HepG2 (cell line): ENCODE results near the gene SLC16A5. TPM values are rescaled to one million over a fixed set of nuclear protein-coding genes. Genes with fewer than 3 reads are reported as not detected.

Experiments used
- FOXC1 ChIP-seq: sonication (generic); formaldehyde crosslinking; IDR thresholded peaks from 2 replicates; pipeline ENCODE4 v1.8.0; 2022; ENCODE audit warnings: mild to moderate bottlenecking, missing genetic modification reagents, borderline replicate concordance
- HNRNPL ChIP-seq: fragments of 200-400 bp; formaldehyde crosslinking; IDR thresholded peaks from 2 replicates; pipeline ENCODE4 v1.6.1; 2017; ENCODE audit warnings: mild to moderate bottlenecking, low read depth, low read length
- IRF9 ChIP-seq: sonication (generic); formaldehyde crosslinking; IDR thresholded peaks from 2 replicates; pipeline ENCODE4 v1.8.0; 2022; ENCODE audit warnings: missing genetic modification reagents, mild to moderate bottlenecking, borderline replicate concordance
- NR0B2 ChIP-seq: sonication (generic); formaldehyde crosslinking; IDR thresholded peaks from 2 replicates; pipeline ENCODE4 v1.4.0; 2020; ENCODE audit warnings: mild to moderate bottlenecking, missing genetic modification reagents
- PATZ1 ChIP-seq: sonication (generic); formaldehyde crosslinking; IDR thresholded peaks from 2 replicates; pipeline ENCODE4 v1.4.0; 2020; ENCODE audit warnings: missing genetic modification reagents
- RBFOX2 ChIP-seq: fragments of 200-400 bp; formaldehyde crosslinking; IDR thresholded peaks from 2 replicates; pipeline ENCODE4 v1.6.1; 2017; ENCODE audit warnings: low read depth, mild to moderate bottlenecking, low read length
- SAP130 ChIP-seq: IDR thresholded peaks from 2 replicates; pipeline ENCODE4 v1.6.1; 2016; ENCODE audit warnings: low read depth
- ZBTB34 ChIP-seq: sonication (generic); formaldehyde crosslinking; IDR thresholded peaks from 2 replicates; pipeline ENCODE4 v1.8.0; 2022; ENCODE audit warnings: mild to moderate bottlenecking, missing genetic modification reagents
- ZBTB38 ChIP-seq: sonication (generic); formaldehyde crosslinking; IDR thresholded peaks from 2 replicates; pipeline ENCODE4 v1.5.1; 2020; ENCODE audit warnings: mild to moderate bottlenecking, missing genetic modification reagents
- ZNF225 ChIP-seq: sonication (generic); formaldehyde crosslinking; IDR thresholded peaks from 2 replicates; pipeline ENCODE4 v1.4.0; 2020; ENCODE audit warnings: mild to moderate bottlenecking, missing genetic modification reagents
- ZNF280B ChIP-seq: sonication (generic); formaldehyde crosslinking; IDR thresholded peaks from 2 replicates; pipeline ENCODE4 v1.5.0; 2020; ENCODE audit warnings: missing genetic modification reagents, mild to moderate bottlenecking, borderline replicate concordance
- ZNF430 ChIP-seq: sonication (generic); formaldehyde crosslinking; IDR thresholded peaks from 2 replicates; pipeline ENCODE4 v1.9.0; 2021; ENCODE audit warnings: mild to moderate bottlenecking, missing genetic modification reagents
- polyA plus RNA-seq, 8 experiments: library from polyadenylated mRNA; depleted of rRNA in 3 of 8; stranded (reverse) in 7 of 8; unstranded in 1 of 8; fragments of >200 nt; fragmentation: Illumina TruSeq in 4 of 8; extraction: Trizol in 4 of 8; gene quantifications; 2 replicates each; pipeline versions ENCODE4 v1.2.1 to v1.2.3, GENCODE V29; 2011 to 2016; ENCODE audit warnings: low read depth in 4 of 8, missing spikeins in 1 of 8, mixed read lengths in 1 of 8; ENCODE audit not compliant: insufficient read depth in 1 of 8
- total RNA-seq, 5 experiments: library from RNA; depleted of rRNA; stranded (reverse); fragments of >200 nt; fragmentation: Illumina TruSeq; extraction: Trizol; gene quantifications; 2 replicates each; pipeline ENCODE4 v1.2.3, GENCODE V29; 2016; ENCODE audit warnings: low read depth in 1 of 5

SLC16A5 gene
- total and polyA plus RNA-seq, 2 of the 13 experiments (the other 11 are each of a cell fraction or from before 2014, with no cell fraction given): 0.69 to 5.6 TPM

GRCh38 chr17:75093548-75094158 is 5.9 kb downstream of the SLC16A5 start (continued):
- TF ChIP-seq ZNF225 (CRISPR knock-in tag) (0 out of 2 replicates have a peak, but pooled peaks have one; percentile 6), ZBTB38 (peak; percentile 56), ZNF430 (no peak), HNRNPL (0 out of 2 replicates have a peak, but pooled peaks have one; percentile 53), FOXC1 (CRISPR knock-in tag) (0 out of 2 replicates have a peak, but pooled peaks have one; percentile 12), PATZ1 (0 out of 2 replicates have a peak, but pooled peaks have one; percentile 18), NR0B2 (no peak), SAP130 (CRISPR knock-in tag) (peak; percentile 33; the same call in 1 of the 2 replicates), IRF9 (CRISPR knock-in tag) (0 out of 2 replicates have a peak, but pooled peaks have one; percentile 49), ZBTB34 (CRISPR knock-in tag) (peak; percentile 92), RBFOX2 (0 out of 2 replicates have a peak, but pooled peaks have one; percentile 22), ZNF280B (0 out of 2 replicates have a peak, but pooled peaks have one; percentile 35)
- TF ChIP-seq, all 625 proteins: peak for 23
